ENCODE measurements around the gene DNASE1.

Gene DNASE1

GRCh38 chr16:3664187-3664896 lies 9.9 kb downstream of the DNASE1 start:
- ATAC-seq (no peak), DNase-seq (no peak)

- ATAC-seq (peak; percentile 37), DNase-seq (no peak)
Observed at GRCh38 chr16:3665508-3665907, 11.0 kb downstream of the DNASE1 start.

- ATAC-seq (no peak), DNase-seq (no peak)
Observed at GRCh38 chr16:3668626-3669025, 14.1 kb downstream of the DNASE1 start.

- no peak for ATAC-seq
Observed at GRCh38 chr16:3669082-3669481, 14.6 kb downstream of the DNASE1 start.

GRCh38 chr16:3670711-3671110 lies 16.2 kb downstream of the DNASE1 start:
- ATAC-seq (no peak), DNase-seq (no peak)

More at GRCh38 chr16:3669082-3669481, 14.6 kb downstream of the DNASE1 start:
- DNase-seq: no peak

- no peak for ATAC-seq
- no peak for DNase-seq
Observed at GRCh38 chr16:3671424-3671823, 16.9 kb downstream of the DNASE1 start.

GRCh38 chr16:3672571-3673041 lies 18.1 kb downstream of the DNASE1 start:
- DNase-seq: no peak
- no peak for ATAC-seq

GRCh38 chr16:3673201-3673600 lies 18.7 kb downstream of the DNASE1 start:
- ATAC-seq: no peak
- DNase-seq: no peak

- DNase-seq (no peak), ATAC-seq (peak; percentile 19)
Observed at GRCh38 chr16:3673676-3674377, 19.3 kb downstream of the DNASE1 start.

GRCh38 chr16:3674513-3675295 lies 20.2 kb downstream of the DNASE1 start:
- DNase-seq (no peak), ATAC-seq (no peak)

GRCh38 chr16:3675601-3676130 lies 21.2 kb downstream of the DNASE1 start:
- ATAC-seq: no peak

GRCh38 chr16:3677994-3678393 lies 23.5 kb downstream of the DNASE1 start:
- no peak for ATAC-seq
- no peak for DNase-seq

More at GRCh38 chr16:3675601-3676130, 21.2 kb downstream of the DNASE1 start:
- no peak for DNase-seq

- ATAC-seq (no peak), DNase-seq (no peak)
Observed at GRCh38 chr16:3681206-3681605, 26.7 kb downstream of the DNASE1 start.

- DNase-seq: no peak
- no peak for ATAC-seq
Observed at GRCh38 chr16:3687021-3687420, 32.5 kb downstream of the DNASE1 start.

GRCh38 chr16:3687792-3688191 lies 33.3 kb downstream of the DNASE1 start:
- no peak for ATAC-seq
- no peak for DNase-seq

GRCh38 chr16:3689731-3690130 lies 35.2 kb downstream of the DNASE1 start:
- DNase-seq (no peak), ATAC-seq (no peak)

- peak; percentile 95 for ATAC-seq
- DNase-seq: peak; percentile 88
Observed at GRCh38 chr16:3690470-3690928, 36.0 kb downstream of the DNASE1 start.

GRCh38 chr16:3690980-3691720 lies 36.7 kb downstream of the DNASE1 start:
- no peak for DNase-seq
- ATAC-seq: no peak

- ATAC-seq: no peak
- no peak for DNase-seq
Observed at GRCh38 chr16:3691761-3692160, 37.3 kb downstream of the DNASE1 start.

GRCh38 chr16:3694051-3694450 lies 39.6 kb downstream of the DNASE1 start:
- ATAC-seq (no peak), DNase-seq (no peak)

- DNase-seq: no peak
Observed at GRCh38 chr16:3695610-3696369, 41.3 kb downstream of the DNASE1 start.

More at GRCh38 chr16:3695610-3696369, 41.3 kb downstream of the DNASE1 start:
- ATAC-seq: no peak

Measured in stimulated activated naive CD8-positive, alpha-beta T cell treated with anti-CD3 and anti-CD28 coated beads, Interleukin-15, Interleukin-2, amounts not matched to agents 100 U/mL and 50 U/mL, for 24 hours (primary cell).